Amygdala (tissue), 56 donors: ENCODE data around the gene CLSTN2.

Source experiments
- DNase-seq, 56 donors: peaks; one replicate each; lab custom pipeline; 2025; lab: John Stamatoyannopoulos, UW

CLSTN2 gene

DNA sequence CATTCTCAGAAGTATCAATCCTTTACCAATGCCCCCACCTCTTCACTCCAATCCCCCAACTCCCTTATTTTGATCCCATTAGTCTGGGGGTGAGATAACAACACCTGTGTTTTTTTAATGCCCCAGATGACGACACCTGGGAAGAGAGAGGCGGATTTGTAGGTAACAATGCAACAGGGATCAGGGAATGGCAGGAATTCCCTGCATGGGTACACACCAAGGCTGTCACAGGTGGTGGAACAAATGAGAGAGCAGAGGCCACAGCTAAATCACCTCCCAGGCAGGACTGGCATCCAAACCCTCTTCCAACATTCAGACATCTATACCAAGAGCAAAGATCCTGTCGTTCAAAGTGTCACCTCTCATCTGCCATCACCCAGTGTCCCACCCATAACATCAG, 423.7 kb downstream of the CLSTN2 start:
- no peak for DNase-seq

DNA sequence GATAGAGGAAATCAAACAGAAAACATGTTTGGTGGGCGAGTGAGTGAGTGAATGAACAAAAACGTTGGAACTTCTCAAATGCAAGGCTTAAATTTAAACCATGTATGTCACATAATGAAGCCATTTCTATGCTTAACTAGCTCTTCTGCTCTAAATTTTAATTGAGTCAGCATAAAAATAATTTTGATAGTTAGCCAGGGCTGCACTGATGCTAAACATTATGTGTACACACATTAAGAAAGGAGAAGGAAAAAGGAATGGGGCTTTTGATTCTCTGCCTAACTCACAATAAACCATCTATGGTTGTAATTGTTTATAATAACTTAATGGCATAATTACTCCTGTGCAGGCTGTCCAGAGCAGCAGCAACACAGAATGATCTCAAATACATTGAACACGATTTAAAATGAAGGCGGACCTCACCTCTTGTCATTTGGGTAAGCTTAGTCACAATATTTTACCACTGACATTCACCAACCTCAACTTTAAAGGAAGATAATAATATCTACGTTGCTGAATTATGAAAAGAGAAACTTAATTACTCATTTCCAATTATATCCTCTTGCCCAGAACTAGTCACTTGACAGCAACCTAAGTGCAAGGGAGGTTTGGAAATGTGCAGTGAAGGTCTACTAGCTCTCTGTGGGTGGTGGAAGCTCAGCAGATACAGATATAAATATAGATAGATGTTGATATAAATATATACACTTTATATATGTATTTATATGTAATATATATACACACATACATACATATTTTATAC, 424.4 kb downstream of the CLSTN2 start:
- DNase-seq, result no peak

DNA sequence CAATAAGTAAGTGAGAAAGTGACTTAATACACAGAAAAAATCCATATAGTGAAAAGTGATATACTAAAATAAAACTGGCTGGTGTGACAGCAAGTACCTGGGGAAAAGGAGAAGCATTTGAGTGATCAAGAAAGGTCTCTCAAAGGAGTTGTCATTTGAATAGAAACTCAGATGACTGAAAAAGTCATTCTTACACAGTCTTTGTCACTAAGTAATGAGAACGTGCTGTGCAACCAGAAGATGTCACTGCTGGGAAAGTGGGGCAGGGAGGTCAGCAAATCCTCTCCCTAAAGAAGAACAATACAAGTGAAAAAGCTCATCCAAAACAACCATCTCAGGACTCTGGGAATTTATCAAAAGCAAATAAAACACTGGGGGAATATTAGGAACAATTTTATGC, 425.3 kb downstream of the CLSTN2 start:
- no peak for DNase-seq

DNA sequence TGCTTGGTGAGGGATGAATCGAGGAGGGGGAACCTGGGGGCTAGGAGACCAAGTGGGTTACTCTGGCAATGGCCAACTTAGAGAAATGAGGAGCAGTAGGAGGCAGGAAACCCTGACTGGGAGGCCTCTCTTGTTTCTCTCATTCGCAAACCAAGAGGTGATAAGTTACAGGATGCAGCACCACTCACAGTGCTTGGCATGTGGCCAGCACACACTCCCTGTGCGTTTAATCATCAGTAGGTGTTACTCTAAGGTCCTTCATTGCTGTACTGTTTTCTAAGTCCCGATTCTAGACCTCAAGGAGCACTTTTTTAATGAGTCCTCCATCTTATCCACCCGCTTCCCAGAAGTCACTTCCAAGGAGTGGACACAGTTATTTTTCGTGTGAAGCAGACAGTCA, 428.8 kb downstream of the CLSTN2 start:
- DNase-seq, result no peak

DNA sequence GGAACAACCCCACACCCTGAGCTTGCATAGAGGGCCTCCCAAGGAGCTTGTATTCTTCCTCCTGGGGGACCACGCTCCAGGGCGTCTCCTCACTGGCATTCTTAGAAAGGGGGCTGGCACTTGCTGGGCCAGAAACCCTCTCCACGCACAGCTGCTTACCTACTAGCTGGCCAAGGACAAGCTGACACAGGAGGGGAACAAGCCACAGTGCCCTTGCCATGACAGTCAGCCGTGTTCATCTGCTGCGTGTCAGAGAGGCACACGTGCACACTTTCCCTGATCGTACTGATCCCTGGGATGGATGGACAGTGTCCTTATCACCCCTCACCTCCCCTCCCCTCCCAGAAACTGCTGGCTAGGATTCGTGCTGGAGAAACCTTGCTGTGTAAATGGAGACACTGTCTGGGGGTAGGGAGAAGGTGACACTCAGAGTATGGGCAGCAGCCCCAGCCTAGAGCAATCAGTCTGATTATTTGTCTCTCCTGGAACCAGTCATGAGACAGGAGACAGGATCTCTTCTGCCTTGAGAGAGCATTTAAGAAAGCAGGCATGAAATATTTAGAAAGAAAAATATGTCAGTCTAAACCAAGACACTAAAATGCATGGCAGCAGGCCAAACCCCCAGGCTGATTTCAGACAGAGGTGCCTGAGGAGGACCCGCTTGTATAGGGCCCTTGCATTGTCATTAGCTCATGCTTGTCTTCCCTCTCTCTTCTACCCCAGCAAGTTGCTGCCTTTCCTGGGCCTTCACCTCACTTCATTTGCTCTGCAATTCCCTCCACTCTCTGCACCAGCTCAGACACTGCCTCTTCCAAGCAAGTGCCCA, 431.1 kb downstream of the CLSTN2 start:
- DNase-seq, result peak in 1 of 56 donors; percentile 6

DNA sequence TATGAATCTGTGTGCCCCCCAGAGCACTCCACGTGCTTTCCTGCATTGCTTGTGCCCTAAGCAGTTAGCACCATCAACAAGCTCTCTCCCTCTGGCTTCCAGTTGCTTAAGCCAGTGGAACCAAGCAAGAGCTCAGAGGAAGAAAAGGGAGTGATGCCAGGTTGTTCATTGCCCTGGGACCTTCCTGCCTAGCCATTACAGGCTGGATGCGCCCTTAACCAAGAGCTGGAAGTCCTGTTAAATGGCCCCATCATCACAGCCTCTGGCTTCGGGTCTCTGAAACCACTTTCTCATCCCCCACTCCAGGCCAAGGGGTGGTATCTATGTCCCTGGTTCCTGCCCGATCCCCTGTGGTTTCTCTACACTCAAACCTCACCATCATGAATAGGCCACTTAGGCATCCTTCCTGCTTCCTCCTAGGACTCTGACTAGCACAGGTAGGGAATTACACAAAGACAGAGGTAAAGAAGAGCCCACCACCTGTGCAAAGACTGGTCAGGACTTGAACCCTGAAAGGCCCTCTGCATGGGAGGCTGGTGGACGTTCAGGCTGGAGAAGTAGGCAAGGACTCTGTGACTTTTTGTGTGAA, 433.3 kb downstream of the CLSTN2 start:
- no peak for DNase-seq

DNA sequence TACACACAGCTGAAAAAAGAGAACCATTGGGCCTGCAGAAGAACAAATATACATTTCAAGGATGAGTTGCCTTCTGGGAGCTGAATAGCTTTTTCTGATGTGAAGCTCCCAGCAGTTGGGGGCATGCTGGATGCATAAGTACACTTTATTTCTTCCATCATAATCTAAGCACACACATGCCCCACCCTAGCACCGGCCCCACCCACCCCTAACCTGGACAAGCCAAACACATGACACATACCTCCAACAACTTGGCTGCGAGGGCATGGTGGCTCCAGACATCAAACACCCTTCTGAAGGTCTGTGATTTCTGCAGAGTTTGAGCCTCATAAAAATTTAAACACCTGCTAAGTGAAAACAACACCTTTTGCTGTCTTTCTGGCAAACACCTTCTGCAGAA, 435.7 kb downstream of the CLSTN2 start:
- DNase-seq, result no peak

DNA sequence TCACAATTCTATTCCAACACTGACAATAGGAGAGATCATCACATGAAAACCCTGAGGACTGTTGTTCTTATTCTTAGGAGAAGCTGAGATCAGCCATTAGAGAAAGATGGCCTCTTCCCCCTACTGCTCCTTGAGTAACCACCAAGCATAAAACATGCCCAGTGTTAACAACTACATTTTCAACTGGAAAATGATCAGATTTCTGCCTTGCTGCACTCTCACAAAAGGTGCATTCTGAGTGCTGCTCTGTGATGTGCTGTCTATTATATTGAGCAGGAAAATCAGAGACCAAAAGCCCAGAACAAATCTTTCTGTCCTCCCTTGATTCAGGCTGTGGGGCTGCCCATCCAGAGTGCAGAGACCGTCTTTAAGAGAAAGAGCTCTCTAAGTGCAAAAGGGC, 438.2 kb downstream of the CLSTN2 start:
- no peak for DNase-seq

DNA sequence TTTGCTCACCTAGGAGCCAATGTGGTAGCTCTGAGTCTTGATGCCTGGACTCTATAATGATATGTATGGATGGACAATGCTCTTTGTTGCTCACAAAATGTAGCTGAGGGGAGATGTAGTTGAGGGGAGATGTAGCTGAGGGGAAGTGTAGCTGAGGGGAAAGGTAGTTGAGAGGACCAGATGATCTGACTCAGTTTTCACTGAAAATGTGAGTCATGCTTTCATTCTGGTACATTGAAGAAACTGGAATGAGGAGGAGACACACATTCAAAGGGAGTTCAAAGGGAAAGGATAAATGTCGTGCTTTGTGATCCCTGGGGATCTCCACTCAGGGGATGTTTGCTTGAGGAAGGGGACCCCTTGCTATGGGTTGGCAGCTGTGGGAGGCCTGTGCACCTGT, 440.0 kb downstream of the CLSTN2 start:
- DNase-seq, result no peak

DNA sequence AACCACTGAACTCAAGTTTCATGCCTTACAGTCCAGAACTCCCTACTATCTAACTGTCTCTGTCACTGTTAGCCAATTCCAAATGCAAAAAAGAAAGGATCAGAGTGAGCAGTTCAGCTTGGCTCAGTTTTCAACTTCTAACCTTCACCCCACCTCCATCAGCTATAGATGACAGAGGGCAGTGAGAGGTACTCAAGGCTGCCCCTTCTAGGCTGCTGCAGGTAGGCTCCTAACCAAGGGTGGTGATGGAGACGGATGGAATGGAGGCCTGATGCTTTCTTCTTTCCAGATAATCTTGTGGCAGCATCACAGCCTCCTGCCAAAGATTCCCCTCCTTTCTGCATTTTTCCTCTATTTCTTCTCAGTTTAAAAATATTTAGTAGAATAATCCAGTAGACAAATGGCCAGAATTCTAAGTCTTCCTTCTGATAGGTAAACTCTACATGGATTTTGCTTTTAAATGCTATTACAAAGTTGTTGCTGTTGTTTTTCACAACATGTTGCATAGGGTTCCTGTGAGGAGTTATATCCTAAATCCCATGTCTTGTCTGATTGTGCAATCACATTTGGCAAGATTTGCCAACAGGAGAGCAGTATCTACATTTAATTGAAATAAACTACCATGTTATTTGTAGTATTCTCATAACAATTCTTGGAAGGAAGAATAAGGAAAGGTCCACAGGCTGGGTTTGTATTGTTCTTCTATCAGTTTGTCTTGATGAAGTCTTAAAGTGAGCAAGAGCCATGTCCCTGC, 441.3 kb downstream of the CLSTN2 start:
- no peak for DNase-seq

DNA sequence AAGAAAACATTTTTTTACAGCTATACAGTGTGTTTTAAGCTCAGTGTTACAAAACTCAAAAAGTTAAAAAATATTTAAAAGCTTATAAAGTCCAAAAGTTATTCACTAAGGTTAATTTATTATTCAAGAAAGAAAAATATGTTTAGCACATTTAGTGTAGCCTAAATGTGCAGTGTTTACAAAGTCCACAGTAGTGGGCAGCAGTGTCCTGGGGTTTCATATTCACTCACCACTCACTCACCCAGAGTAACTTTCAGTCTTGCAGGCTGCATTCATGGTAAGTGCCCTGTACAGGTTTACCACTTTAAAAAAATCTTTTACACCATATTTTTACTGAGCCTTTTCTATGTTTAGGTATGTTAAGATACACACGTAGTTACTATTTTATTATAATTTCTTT, 442.7 kb downstream of the CLSTN2 start:
- DNase-seq, result no peak

DNA sequence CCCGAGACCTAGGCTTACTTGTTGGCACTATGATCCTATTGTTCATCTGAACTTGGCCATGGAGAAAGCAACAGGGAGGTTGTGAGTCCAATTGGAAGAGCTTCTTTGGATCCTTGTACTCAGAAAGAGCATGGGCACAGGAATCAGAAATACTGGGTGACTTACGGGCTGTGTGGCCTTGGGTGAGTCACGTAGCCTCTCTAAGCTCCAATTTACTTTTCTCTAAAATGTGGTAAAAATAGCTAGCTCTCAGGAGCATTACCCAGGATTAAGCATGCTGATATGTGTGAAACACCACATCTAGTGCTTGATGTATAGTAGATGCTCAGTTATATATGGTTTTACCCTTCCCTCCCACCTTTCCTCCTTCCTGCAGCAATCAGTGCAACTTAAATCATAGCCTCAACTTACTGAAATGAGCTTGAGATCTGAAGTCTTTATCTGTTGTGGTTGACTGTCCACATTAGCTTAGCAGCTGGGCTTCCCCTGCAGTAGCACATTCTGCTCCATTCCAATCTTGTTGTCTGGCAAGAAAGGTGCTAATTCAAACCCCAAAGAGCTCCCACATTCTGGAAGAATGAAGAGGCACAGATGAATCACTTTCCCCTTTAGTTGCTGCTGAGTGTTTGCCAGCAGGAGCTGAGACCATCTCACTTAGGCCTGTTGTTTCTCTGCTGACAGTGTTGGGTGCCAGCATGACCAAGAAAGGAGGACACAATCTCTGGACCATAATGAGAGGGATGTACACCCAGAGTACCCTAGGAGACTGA, 443.8 kb downstream of the CLSTN2 start:
- peak in 5 of 56 donors; percentile 5 to 26 (median 9) for DNase-seq

DNA sequence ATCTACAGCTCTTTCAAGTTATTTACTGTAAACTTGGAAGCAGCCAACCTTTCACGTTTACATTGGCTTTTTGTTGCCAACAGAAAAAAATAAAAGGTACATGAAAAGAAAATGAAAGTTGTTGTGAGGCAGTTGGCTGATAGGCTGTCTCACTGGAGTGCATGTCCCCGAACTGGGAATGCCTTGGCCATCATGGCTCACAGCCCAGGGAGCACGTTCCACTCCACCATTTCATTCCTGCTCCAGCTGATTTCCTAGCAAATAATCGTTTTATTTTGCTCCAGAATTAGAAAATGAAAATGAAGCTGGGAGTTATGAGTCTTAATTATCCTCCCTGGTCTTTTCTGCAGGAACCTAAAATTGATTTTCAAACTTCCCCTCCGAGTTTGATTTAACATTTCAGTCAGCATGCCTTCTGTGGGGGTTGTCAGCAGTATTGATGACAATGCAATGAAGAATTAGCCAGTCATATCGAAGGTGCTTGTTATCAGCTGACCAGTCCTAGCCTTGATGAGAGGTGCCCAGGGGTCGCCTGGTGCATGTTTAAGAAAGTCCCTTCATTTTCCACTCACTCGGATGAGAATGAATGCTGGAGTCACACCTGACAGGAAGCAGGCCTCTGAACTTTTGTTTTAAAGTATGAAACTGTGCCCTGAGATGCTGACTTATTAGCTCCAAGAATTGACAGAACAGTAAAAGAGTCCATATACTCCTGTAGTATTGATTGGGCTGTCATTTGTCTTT, 449.2 kb downstream of the CLSTN2 start:
- no peak for DNase-seq

DNA sequence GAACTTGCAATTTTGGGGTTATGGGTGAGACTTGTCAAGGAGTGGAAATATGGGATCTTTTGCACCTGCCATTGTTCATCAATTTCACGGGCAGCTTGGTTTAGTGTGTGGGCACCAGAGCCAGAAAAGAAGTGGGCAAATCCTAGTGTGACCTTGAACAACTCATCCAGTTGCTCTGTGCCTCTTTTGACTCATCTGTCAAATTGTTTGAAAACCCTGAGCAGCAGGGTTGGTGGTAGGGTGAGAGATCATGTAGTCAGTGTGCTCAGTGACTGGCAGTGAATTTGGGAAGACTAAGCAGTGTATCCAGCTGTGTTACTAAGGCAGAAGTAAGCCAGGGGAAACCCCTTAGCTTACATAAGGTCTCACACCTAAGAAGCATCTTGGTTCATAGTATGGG, 449.9 kb downstream of the CLSTN2 start:
- no peak for DNase-seq

DNA sequence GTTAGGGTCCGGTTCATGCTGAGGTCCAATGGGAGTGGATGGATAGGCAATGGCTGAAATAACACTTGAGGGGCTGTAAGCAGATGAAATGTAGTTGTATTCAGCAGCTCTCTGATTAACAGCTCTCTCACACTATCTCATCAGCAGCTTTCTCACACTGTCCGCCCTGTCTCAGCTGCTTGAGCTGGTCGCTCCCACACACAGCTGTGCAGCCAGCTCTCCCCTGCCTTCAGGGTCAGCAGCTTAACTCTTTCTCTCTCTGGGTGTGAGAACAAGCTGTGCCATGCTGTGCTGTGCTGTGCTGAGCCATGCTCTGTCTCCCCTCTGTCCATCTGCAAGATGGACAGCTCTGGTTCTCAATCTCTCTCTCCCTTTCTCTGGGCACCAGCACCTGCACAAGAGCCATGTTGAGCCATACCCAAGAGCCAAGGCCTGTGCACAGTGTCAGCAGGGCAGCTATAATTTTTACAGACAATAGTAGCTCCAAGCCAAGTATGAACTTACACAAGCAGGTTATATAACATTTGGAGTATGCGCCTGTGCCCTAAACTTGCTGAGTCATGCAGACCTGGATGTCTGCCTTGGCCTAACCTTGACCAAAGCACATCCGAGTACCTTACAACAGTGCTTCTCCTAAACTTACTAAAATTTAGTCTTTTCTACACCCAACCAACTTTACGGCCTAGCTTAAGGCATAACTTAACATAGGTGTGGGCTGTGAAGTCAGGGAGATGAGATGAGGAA, 451.5 kb downstream of the CLSTN2 start:
- peak in 21 of 56 donors; percentile 2 to 64 (median 27) for DNase-seq

DNA sequence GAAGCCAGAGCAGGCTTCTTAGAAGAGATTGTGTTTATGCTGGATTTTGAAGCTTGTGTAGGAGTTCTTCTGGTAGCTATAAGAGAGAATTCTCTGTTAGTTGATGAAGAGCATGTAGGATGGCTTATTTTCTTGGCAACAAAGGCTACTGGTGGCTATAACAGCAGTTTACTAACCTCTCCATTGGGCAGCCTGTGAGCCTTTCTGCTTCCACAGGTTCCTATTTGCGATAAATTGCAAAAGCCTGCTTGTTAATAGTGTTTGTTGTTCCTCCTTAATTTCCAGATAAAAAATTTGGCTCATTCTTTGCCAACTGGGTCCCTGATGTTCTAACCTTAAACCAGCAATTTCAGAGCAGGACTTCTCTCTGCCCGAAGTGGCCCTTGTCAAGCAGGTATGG, 452.3 kb downstream of the CLSTN2 start:
- DNase-seq, result no peak

DNA sequence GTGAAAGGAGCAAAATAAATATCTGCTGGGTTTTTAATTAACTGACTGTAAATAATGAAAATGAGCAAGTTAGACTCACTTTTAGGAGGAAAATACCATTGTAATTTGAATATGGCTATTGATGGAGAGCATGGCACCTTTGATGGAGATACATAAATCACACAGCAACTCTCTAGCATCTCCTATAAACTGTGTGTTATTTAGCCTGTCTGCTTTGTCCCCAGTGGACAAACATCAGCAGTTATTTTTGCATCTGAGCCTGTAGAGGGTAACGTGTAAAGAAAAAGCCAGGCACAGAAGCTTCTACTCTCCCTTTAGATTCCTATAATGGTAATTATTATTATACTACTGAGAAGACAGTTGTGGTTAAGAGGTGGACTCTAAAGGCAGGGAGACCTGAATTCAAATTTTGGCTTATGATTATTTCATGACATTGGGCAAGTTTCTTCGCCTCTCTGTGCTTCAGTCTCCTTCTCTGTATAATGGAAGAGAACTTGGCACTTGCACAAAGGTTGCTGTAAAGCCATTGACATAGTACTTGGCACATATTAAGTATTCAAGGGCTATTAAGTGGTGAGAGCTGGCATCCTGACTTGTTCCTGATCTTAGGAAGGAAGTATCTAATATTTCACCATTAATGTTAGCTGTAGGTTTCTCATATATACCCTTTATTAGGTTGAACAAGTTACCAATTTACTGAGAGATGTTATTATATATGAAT, 453.4 kb downstream of the CLSTN2 start:
- DNase-seq, result no peak

DNA sequence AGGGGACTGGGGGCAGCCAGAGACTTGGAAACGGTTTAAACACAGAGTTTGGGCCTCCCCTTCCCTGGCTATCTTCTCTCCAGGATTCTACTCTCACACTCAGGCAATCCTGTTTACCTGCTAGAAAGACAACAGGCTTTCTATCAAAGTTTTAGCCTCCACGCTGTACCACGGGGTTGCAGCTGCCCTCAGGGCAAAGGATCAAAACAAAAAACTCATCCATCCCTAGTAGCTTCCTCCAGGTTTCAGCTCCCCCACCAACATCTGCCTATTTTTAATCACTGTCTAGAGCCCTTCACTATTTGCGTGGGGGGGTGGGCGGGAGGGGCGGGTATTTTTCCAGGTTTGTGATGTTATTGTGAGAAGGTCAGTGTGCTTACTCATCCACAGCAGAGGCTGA, 456.1 kb downstream of the CLSTN2 start:
- no peak for DNase-seq
